Neural cell (in vitro differentiated cells): ENCODE data around the gene DHX36. TPM values are rescaled to one million over a fixed set of nuclear protein-coding genes. Genes with fewer than 3 reads are reported as not detected.

Experiments used
- H2AFZ ChIP-seq: fragments of 200-600, 300-800 bp; sonication (generic), shearing (Covaris generic); 2 replicates; pipeline ENCODE4 v1.6.0; 2014; ENCODE audit warnings: low read depth, mild to moderate bottlenecking, antibody characterized with exemption, low read length, moderate library complexity
- H3F3A ChIP-seq: fragments of 200-600 bp; shearing (Covaris generic); 2 replicates; pipeline ENCODE4 v1.6.1; 2016; ENCODE audit warnings: mild to moderate bottlenecking, moderate library complexity, mixed read lengths, antibody characterized with exemption, low read length; ENCODE audit not compliant: insufficient read depth, poor library complexity, severe bottlenecking
- H3K27ac ChIP-seq: fragments of 200-600, 300-800 bp; sonication (generic), shearing (Covaris generic); 2 replicates; pipeline ENCODE4 v1.5.1; 2014; ENCODE audit warnings: mild to moderate bottlenecking, low read length, moderate library complexity
- H3K27me3 ChIP-seq: fragments of 300-800, 200-600 bp; sonication (generic), shearing (Covaris generic); 2 replicates; pipeline ENCODE4 v1.6.0; 2014; ENCODE audit warnings: mild to moderate bottlenecking, low read depth, low read length, moderate library complexity; ENCODE audit not compliant: insufficient read depth
- H3K36me3 ChIP-seq: fragments of 300-800, 200-600 bp; sonication (generic), shearing (Covaris generic); 2 replicates; pipeline ENCODE4 v1.5.1; 2014; ENCODE audit warnings: mild to moderate bottlenecking, antibody characterized with exemption, low read length, moderate library complexity; ENCODE audit not compliant: insufficient read depth
- H3K4me2 ChIP-seq: fragments of 300-800, 200-600 bp; sonication (generic), shearing (Covaris generic); 2 replicates; pipeline ENCODE4 v1.6.0; 2014; ENCODE audit warnings: mild to moderate bottlenecking, low read length
- H3K4me3 ChIP-seq: fragments of 300-800, 200-600 bp; sonication (generic), shearing (Covaris generic); 2 replicates; pipeline ENCODE4 v1.5.1; 2014; ENCODE audit warnings: mild to moderate bottlenecking, low read length, moderate library complexity
- H3K79me2 ChIP-seq: fragments of 200-600 bp; shearing (Covaris generic); replicated peaks from 2 replicates; pipeline ENCODE4 v1.6.0; 2014; ENCODE audit warnings: mild to moderate bottlenecking, low read length, moderate library complexity; ENCODE audit not compliant: insufficient read depth
- H3K9ac ChIP-seq: fragments of 300-800, 200-600 bp; sonication (generic), shearing (Covaris generic); 2 replicates; pipeline ENCODE4 v1.6.1; 2016; ENCODE audit warnings: mild to moderate bottlenecking, low read length, mixed read lengths
- H3K9me2 ChIP-seq: fragments of 200-600 bp; shearing (Covaris generic); 2 replicates; pipeline ENCODE4 v1.6.1; 2016; ENCODE audit warnings: mild to moderate bottlenecking, low read length, mixed read lengths; ENCODE audit not compliant: insufficient read depth
- H3K9me3 ChIP-seq: fragments of 200-600, 300-800 bp; sonication (generic), shearing (Covaris generic); 2 replicates; pipeline ENCODE4 v1.6.1; 2016; ENCODE audit warnings: mild to moderate bottlenecking, mixed run types, low read length, moderate library complexity, mixed read lengths
- H4K20me1 ChIP-seq: fragments of 200-600 bp; shearing (Covaris generic); 2 replicates; pipeline ENCODE4 v1.6.1; 2016; ENCODE audit warnings: mild to moderate bottlenecking, mixed run types; ENCODE audit not compliant: insufficient read depth
- CTCF ChIP-seq: fragments of 450-650 bp; IDR thresholded peaks from 2 replicates; pipeline ENCODE4 v1.5.1; 2014; ENCODE audit warnings: antibody characterized with exemption, mild to moderate bottlenecking, moderate library complexity; ENCODE audit not compliant: poor library complexity, severe bottlenecking
- EP300 ChIP-seq: fragments of 450-650 bp; conservative IDR thresholded peaks from 2 replicates; pipeline ENCODE4 v1.6.1; 2014; ENCODE audit warnings: antibody characterized with exemption, mild to moderate bottlenecking, moderate library complexity; ENCODE audit not compliant: poor library complexity, severe bottlenecking
- EZH2 ChIP-seq: fragments of 200-600, 300-800 bp; shearing (Covaris generic), sonication (generic); IDR thresholded peaks from 2 replicates; pipeline ENCODE4 v1.6.1; 2014; ENCODE audit warnings: antibody characterized with exemption, low read length, borderline replicate concordance, mild to moderate bottlenecking; ENCODE audit not compliant: insufficient read depth, poor library complexity, severe bottlenecking
- MXI1 ChIP-seq: fragments of 450-650 bp; conservative IDR thresholded peaks from 2 replicates; pipeline ENCODE4 v1.6.1; 2014; ENCODE audit warnings: antibody characterized with exemption, mild to moderate bottlenecking; ENCODE audit not compliant: poor library complexity, severe bottlenecking
- POLR2AphosphoS5 ChIP-seq: IDR thresholded peaks from 2 replicates; pipeline ENCODE4 v1.6.1; 2012
- RAD21 ChIP-seq: fragments of 450-650 bp; conservative IDR thresholded peaks from 2 replicates; pipeline ENCODE4 v1.6.1; 2014; ENCODE audit warnings: antibody characterized with exemption, mild to moderate bottlenecking, moderate library complexity
- SMC3 ChIP-seq: fragments of 450-650 bp; conservative IDR thresholded peaks from 2 replicates; pipeline ENCODE4 v1.6.1; 2014; ENCODE audit warnings: antibody characterized with exemption, mild to moderate bottlenecking, moderate library complexity; ENCODE audit not compliant: poor library complexity
- TAF1 ChIP-seq: IDR thresholded peaks from 2 replicates; pipeline ENCODE4 v1.6.1; 2012; ENCODE audit warnings: low read depth
- polyA plus RNA-seq: library from polyadenylated mRNA; depleted of rRNA; stranded (reverse); fragments of >200 nt; gene quantifications from 2 replicates; pipeline ENCODE4 v1.2.3, GENCODE V29; 2014
- TF ChIP-seq, protein P1 (sequence below): IDR thresholded peaks from 2 replicates; pipeline ENCODE4 v1.6.1; 2012; ENCODE audit warnings: borderline replicate concordance

The DHX36 gene
- polyA plus RNA-seq, 1 donor from 2014 or later, result 189 TPM

GRCh38 chr3:154307363-154307762 is 16.9 kb downstream of the DHX36 start:
- no peaks in the 10 kb centered on the region for H3K9me2 ChIP-seq
- H3K9ac ChIP-seq, result no peak overlapping the region
- H3K79me2 ChIP-seq, result no peaks in the 10 kb centered on the region
- H3K4me2 ChIP-seq, result no peak overlapping the region
- no peak overlapping the region for H2AFZ ChIP-seq
- H3K27me3 ChIP-seq, result no peaks in the 10 kb centered on the region
- H3K27ac ChIP-seq, result no peak overlapping the region
- no peak overlapping the region for H3K4me3 ChIP-seq
- TF ChIP-seq RAD21, result no peak
- TF ChIP-seq, protein P1, sequence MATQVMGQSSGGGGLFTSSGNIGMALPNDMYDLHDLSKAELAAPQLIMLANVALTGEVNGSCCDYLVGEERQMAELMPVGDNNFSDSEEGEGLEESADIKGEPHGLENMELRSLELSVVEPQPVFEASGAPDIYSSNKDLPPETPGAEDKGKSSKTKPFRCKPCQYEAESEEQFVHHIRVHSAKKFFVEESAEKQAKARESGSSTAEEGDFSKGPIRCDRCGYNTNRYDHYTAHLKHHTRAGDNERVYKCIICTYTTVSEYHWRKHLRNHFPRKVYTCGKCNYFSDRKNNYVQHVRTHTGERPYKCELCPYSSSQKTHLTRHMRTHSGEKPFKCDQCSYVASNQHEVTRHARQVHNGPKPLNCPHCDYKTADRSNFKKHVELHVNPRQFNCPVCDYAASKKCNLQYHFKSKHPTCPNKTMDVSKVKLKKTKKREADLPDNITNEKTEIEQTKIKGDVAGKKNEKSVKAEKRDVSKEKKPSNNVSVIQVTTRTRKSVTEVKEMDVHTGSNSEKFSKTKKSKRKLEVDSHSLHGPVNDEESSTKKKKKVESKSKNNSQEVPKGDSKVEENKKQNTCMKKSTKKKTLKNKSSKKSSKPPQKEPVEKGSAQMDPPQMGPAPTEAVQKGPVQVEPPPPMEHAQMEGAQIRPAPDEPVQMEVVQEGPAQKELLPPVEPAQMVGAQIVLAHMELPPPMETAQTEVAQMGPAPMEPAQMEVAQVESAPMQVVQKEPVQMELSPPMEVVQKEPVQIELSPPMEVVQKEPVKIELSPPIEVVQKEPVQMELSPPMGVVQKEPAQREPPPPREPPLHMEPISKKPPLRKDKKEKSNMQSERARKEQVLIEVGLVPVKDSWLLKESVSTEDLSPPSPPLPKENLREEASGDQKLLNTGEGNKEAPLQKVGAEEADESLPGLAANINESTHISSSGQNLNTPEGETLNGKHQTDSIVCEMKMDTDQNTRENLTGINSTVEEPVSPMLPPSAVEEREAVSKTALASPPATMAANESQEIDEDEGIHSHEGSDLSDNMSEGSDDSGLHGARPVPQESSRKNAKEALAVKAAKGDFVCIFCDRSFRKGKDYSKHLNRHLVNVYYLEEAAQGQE, result no peak
- TF ChIP-seq EZH2, result no peak
- TF ChIP-seq TAF1, result no peak
- TF ChIP-seq SMC3, result no peak
- no peak for TF ChIP-seq MXI1
- TF ChIP-seq POLR2AphosphoS5, result no peak
- TF ChIP-seq EP300, result no peak
- TF ChIP-seq CTCF, result no peak
- H4K20me1 ChIP-seq, result no peaks in the 10 kb centered on the region
- peaks cover 43% of the 10 kb centered on the region for H3K36me3 ChIP-seq
- H3K9me3 ChIP-seq, result no peaks in the 10 kb centered on the region
- no peaks in the 10 kb centered on the region for H3F3A ChIP-seq

- Histone ChIP-seq H3F3A (no peaks in the 10 kb centered on the region), H3K9ac (no peak overlapping the region), H2AFZ (no peak overlapping the region), H3K4me3 (no peak overlapping the region), H3K27ac (no peak overlapping the region), H3K27me3 (no peaks in the 10 kb centered on the region), H3K4me2 (no peak overlapping the region), H4K20me1 (no peaks in the 10 kb centered on the region), H3K36me3 (peaks cover 51% of the 10 kb centered on the region), H3K9me2 (no peaks in the 10 kb centered on the region), H3K79me2 (no peaks in the 10 kb centered on the region), H3K9me3 (no peaks in the 10 kb centered on the region)
- TF ChIP-seq MXI1, result no peak
Observed at GRCh38 chr3:154304936-154305335, 19.4 kb downstream of the DHX36 start.

DNA sequence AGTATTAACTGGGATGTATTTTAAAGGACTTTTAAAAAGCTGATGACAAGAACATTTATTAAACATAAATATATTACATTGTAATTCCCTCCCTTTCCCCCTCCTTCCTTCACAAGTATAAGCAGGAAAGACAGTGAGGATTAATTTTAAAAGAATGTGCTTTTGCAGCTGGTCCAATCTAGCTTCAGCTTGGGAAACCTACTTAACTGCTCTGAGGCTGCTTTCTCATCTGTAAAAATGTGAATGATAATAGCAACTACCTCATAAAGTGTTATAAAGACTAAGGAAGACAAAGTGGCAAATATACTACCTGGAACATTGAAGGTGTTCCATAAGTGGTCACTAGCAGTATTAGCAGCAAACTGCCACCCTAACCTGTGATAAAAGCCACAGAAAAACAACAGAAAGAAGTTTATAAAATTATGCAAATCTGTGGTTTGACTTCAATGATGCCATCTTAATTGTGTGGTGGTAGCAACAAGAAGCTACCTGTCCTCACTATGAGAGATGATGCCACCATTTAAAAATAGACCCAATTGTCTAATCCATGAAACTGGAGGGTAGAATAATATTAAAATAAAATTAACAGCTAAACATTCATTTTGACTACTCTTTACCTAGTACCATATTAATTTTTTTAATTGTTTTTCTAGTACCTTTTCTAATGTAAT is 20.0 kb downstream of the DHX36 start:
- H3K9me3 ChIP-seq, result no peaks in the 10 kb centered on the region
- H3K4me2 ChIP-seq, result no peak overlapping the region
- no peaks in the 10 kb centered on the region for H4K20me1 ChIP-seq
- H2AFZ ChIP-seq, result no peak overlapping the region
- peaks cover 48% of the 10 kb centered on the region for H3K36me3 ChIP-seq
- H3K27me3 ChIP-seq, result no peaks in the 10 kb centered on the region
- H3K9me2 ChIP-seq, result no peaks in the 10 kb centered on the region
- no peak overlapping the region for H3K4me3 ChIP-seq
- H3K27ac ChIP-seq, result no peak overlapping the region
- TF ChIP-seq CTCF, result no peak
- no peak for TF ChIP-seq MXI1
- no peak for TF ChIP-seq EP300
- TF ChIP-seq EZH2, result no peak
- TF ChIP-seq, protein P1, result no peak
- TF ChIP-seq TAF1, result no peak
- TF ChIP-seq SMC3, result no peak
- no peak for TF ChIP-seq POLR2AphosphoS5
- no peak for TF ChIP-seq RAD21
- H3F3A ChIP-seq, result no peaks in the 10 kb centered on the region
- H3K9ac ChIP-seq, result no peak overlapping the region
- H3K79me2 ChIP-seq, result no peaks in the 10 kb centered on the region
